8988T (cell line): Measurements from ENCODE around the gene DNM3.

ENCODE experiments used
- DNase-seq: peaks from one replicate; pipeline ENCODE4 v3.0.0; 2011

Gene DNM3

GRCh38 chr1:172254521-172255222 is 413.4 kb downstream of the DNM3 start:
- DNase-seq, result no peak

GRCh38 chr1:172255223-172255560 is 413.9 kb downstream of the DNM3 start:
- no peak for DNase-seq

- DNase-seq, result no peak
Observed at GRCh38 chr1:172265905-172266304, 424.6 kb downstream of the DNM3 start.

GRCh38 chr1:172266528-172267174 is 425.4 kb downstream of the DNM3 start:
- DNase-seq, result no peak

DNA sequence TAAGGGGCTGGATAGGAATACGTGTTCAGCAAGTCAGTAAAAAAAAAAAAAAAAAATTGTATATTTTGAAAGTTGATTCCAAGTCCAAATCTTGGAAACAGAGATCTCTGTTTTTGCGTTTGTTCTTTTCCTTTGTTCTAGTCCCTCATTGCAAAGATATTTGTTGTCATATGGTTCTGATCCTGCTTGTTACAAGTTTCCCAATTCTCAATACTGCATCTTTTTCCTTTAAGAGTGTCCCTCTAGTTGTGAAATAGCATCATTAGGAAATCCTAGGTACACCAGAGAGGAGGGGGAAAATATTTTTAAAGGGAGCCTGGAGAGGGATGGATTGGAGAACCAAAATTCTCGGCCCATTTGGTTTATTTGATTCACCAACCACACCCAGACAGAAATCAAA is 426.9 kb downstream of the DNM3 start:
- DNase-seq, result no peak

DNA sequence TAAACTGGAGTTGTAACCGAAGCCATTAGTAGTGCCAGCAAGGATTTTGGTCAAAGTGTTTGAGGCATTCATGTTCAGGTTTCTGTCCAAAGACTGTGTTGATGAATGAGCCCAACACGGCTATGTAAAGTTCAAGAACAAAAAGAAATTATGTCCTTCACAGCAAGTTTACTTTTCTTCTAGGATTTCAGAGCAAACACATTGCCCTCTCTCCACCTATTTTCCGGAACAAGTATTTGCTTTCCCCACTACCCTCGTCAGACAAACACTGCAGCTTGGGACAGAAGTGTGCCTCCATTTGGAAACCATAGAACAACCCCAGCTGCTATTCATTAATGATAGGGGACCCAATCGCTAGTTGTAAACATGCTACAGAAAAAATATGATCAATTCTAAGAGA is 427.8 kb downstream of the DNM3 start:
- no peak for DNase-seq

DNA sequence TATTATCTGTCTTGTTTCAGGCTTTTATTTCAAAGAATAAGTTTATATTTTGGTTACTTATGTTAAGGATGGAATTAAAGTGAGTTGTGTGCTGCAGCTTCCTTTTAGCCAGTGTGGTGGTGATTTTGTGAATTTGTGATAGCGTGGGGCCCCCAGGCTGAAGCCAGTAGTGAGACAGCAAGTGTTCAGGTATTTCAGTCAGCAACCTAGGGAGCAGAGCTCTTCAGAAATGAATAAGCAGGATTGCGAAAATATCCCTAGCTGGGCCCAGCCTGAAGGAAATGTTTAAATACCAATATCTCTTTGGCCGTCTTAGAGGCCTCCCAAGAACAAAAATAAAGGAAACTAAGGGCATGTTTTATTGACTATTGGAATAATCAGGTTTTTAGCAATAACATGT is 428.3 kb downstream of the DNM3 start:
- no peak for DNase-seq

DNA sequence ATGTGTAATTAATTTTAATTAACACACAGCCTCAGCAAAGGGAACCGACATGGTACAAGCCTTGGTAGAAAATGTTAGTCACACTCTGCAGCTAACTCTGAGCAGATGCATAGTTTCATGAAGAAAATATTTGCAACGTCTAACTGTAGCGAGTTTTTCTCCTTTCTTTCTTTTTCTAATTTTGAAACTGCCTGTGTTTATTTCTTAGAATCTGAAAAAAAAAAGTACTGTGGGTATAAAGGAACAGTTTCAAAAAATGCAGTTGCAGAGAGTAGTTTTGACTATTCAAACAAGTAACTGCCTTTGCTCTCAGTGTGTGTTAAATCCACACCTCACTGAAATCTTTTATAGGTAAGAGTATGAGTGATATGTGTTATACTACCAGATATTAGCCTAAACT is 429.3 kb downstream of the DNM3 start:
- no peak for DNase-seq

- DNase-seq, result no peak
Observed at GRCh38 chr1:172272087-172272486, 430.8 kb downstream of the DNM3 start.

DNA sequence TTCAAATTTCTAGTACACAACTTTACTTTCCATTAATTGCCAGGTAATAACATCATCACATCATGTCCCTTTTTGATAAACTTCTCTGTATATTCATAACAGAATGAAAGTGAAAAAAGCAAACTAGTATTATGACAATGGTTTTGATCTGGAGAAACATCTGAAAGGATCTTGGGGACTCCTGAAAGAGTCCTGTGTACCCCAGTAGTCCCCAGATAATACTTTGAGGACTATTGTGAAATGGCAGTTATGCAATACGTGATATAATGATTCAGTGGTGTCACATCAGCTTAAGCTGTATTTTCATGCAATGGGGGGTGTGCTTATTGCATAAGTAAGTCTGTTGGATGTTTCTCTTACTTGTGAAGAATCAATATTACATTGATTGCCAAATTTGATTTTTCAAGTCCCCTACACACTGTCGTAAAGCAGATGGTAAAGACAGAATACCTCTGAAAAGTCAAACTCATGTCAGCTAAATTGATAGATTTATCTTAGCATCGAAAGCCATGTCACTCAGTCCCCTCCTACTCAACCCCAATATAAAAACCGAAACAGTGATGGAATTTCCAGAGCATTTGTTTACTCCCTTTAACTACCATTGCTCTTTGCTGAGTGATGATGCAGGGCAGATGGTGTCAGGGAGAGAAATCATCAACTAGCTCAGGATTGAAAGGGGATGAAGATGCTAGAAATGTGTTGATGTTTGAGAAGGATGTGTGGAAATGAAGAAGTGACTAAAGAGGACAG is 432.5 kb downstream of the DNM3 start:
- no peak for DNase-seq

GRCh38 chr1:172275478-172275877 is 434.2 kb downstream of the DNM3 start:
- no peak for DNase-seq

- DNase-seq, result no peak
Observed at GRCh38 chr1:172276120-172276818, 435.0 kb downstream of the DNM3 start.

GRCh38 chr1:172277275-172277674 is 436.0 kb downstream of the DNM3 start:
- DNase-seq, result no peak

DNA sequence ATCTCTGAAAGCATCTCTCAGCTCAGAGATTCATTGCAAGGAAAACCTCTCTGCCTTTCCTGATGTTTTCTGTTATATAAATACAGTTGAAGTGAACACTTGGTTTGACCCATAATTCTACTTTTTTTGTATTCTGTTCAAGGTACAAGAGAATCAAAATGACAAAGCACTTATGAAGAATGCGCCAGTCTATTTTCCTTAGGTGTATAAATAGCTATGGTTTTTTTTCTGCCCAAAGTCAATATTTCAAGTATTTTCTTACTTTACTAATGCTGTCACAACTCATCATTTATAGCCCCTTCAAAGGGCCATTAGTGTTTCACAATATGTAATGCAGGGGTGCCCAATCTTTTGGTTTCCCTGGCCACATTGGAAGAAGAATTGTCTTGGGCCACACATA is 436.7 kb downstream of the DNM3 start:
- no peak for DNase-seq

DNA sequence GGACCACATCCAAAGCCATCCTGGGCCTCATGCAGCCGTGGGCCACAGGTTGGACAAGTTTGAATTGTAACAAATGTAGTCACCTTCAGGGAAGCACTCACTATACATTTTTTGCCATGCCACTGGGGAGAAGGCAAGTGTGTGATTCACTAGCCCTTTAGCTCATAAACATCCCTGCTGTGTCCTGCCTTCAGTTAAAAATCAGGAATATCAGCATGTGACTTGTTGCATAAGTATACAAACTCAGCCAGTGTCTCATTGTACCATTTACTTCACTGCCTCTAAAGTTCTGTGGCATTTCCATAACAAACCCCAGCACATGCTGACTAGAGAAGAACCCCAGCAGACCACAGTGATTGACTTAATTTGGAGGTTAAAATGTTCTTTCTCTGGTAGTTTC is 437.2 kb downstream of the DNM3 start:
- no peak for DNase-seq

DNA sequence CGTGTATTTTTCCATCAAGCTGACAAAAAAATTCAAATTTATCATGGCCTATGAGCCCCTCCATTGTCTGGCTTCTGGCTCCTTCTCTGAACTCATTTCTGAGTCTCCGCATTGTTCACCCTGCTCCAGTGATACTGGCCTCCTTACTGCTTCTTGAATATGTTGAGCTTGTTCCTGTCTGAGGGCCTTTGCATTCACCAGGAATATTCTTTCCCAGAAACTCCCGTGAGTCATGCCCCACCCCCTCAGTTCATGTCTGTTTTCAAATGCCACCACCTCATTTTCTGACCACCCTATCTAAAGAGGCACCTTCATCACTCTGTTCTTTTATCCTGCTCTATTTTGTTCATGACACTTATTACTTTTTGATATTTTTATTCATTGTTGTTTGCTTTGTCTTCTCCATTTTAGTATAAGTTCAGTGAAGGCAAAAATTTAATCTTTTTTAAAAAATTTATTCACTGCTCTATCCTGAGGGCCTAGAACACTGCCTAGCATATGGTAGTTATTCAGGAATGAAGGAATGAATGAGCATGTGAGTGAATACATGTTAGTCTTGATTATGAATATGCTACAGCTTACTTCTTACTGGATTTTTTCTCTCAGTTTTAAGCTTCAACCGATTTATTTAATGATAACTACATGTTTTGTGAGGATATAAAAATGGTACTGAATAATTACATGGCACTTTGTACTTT is 438.8 kb downstream of the DNM3 start:
- DNase-seq, result no peak

GRCh38 chr1:172283766-172284165 is 442.5 kb downstream of the DNM3 start:
- no peak for DNase-seq

DNA sequence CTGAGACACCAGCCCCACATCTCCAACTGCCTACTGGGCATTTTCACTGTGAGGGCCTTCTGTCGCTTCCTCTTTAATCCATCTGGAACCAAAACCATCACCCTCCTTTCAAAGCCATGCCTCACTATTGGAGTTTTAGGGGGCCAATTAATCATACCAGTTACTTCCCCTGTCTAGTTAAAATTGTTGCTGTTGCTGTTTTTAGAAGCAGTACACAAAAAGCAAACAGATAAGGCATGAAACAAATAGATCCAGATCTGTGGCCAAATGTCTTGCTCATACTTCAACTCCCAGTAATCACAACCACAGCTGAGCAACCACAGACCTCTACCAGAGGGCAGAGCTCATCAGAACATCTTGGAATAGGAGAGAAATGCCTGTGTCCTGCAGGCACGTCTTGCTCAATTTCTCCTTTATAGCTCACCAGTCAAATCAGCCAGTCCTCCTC is 445.4 kb downstream of the DNM3 start:
- no peak for DNase-seq

DNA sequence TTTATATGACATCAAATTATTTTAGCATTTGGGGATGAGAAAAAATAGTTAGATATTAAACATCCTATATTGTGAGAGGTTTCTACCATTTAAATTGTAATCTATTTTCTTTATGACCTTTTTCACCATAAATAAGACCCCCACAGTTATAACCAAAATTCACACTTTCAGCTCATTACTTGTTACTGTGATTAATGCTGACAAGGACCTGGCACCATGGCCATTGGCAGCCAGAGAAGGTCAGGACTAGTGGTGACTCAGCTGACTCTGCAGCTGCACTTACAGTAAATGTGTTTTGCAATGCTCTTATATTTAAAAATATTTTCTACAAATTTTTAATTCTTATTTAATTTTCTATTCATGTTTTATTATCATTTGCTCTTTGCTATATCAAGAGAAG is 445.9 kb downstream of the DNM3 start:
- no peak for DNase-seq

DNA sequence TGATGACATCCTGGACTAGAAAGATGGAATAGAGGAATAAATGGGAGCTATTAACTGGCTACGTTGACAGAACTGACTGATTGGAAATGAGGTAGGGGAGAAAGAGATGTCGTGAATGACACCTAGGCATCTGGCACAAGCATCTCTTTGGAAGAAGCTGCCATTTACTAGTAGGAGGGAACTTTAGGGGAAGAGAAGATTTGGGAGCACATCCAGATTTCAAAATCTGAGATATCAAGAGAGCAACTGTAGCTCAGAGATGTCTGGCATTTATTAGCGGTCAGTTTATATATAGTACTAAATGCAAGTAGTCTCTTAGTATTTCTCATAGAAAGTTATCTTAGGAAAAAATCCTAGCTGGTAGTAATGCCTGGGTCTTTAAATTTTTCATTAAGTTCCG is 447.3 kb downstream of the DNM3 start:
- no peak for DNase-seq

DNA sequence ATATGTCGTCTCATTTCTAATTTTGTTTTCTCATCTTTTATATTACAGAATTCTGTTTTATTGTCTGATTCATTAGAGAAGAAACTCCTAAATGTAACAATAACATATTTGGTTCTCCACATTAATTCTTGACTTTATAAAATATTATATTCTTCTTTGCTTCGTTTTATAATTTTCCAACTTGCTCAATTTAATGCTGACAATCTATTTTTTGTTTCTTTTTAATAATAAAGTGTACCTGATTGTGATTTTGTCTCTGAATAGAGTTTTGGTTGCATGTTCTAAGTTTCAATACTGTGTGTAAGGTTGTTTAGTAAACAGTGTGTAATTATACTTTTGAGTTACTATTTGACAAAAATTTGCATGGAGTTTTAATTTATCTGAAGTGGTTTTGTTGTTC is 448.1 kb downstream of the DNM3 start:
- no peak for DNase-seq

GRCh38 chr1:172292840-172293239 is 451.5 kb downstream of the DNM3 start:
- DNase-seq, result no peak

DNA sequence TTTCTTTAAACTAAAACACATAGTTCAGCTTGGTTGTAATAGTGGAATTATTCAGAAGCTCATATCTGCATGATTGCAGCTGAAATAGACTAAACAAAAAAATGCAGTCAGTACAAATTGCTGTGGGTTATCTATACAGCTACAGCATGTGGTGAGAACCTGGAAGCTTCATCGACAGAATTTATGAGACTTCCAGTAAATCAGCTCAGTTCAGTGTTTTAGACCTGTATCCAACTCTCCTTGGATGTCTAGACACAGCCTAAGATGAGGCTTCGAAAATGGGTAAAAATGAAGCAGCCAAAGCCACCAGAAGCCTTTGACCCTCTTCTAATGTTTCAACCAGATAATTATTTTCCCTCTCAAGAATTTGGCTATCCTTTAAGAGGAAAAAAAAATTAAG is 452.1 kb downstream of the DNM3 start:
- DNase-seq, result no peak
